Endodermal cell (in vitro differentiated cells): ENCODE results near the gene ADH7. TPM values are rescaled to one million over a fixed set of nuclear protein-coding genes. Genes with fewer than 3 reads are reported as not detected.

ENCODE experiments used
- DNase-seq: peaks from one replicate; pipeline ENCODE4 v3.0.0-alpha.2; 2017
- H3K27ac ChIP-seq: 2 replicates; pipeline ENCODE4 v1.5.1; 2013; ENCODE audit warnings: mild to moderate bottlenecking, low read depth, low read length, moderate library complexity
- H3K27me3 ChIP-seq: 2 replicates; pipeline ENCODE4 v1.6.1; 2013; ENCODE audit warnings: mild to moderate bottlenecking, low read length, moderate library complexity; ENCODE audit not compliant: insufficient read depth, control insufficient read depth, poor library complexity, severe bottlenecking
- H3K36me3 ChIP-seq: 2 replicates; pipeline ENCODE4 v1.7.0; 2013; ENCODE audit warnings: mild to moderate bottlenecking, low read length, moderate library complexity; ENCODE audit not compliant: control insufficient read depth, insufficient read depth
- H3K4me1 ChIP-seq: one replicate; pipeline ENCODE4 v1.7.0; 2013; ENCODE audit warnings: low read length; ENCODE audit not compliant: control insufficient read depth, insufficient read depth
- H3K4me3 ChIP-seq: 2 replicates; pipeline ENCODE4 v1.5.1; 2013; ENCODE audit warnings: mild to moderate bottlenecking, low read length, moderate library complexity
- H3K9ac ChIP-seq: 2 replicates; pipeline ENCODE4 v1.6.1; 2013; ENCODE audit warnings: mild to moderate bottlenecking, low read length, moderate library complexity; ENCODE audit not compliant: poor library complexity, severe bottlenecking; ENCODE audit errors: extremely low read depth
- H3K9me3 ChIP-seq: 2 replicates; pipeline ENCODE4 v1.6.1; 2013; ENCODE audit warnings: mild to moderate bottlenecking, low read length, moderate library complexity; ENCODE audit not compliant: control insufficient read depth
- H3K27ac Mint-ChIP-seq: 2 replicates; pipeline ENCODE4 v1.8.0; 2020; ENCODE audit warnings: mixed read lengths
- H3K27me3 Mint-ChIP-seq: 2 replicates; pipeline ENCODE4 v1.8.0; 2021; ENCODE audit warnings: mild to moderate bottlenecking, mixed read lengths; ENCODE audit not compliant: insufficient read depth
- H3K36me3 Mint-ChIP-seq: 2 replicates; pipeline ENCODE4 v1.8.0; 2020; ENCODE audit warnings: low read depth, mixed read lengths
- H3K4me1 Mint-ChIP-seq: 2 replicates; pipeline ENCODE4 v1.8.0; 2020; ENCODE audit warnings: mixed read lengths
- H3K4me3 Mint-ChIP-seq: 2 replicates; pipeline ENCODE4 v1.8.0; 2020; ENCODE audit warnings: mild to moderate bottlenecking, moderate library complexity, mixed read lengths
- H3K9me3 Mint-ChIP-seq: 2 replicates; pipeline ENCODE4 v1.8.0; 2020; ENCODE audit warnings: mild to moderate bottlenecking, mixed read lengths
- WGBS, 2 experiments: methylation state at CpG; one replicate each; pipeline versions ENCODE4 v1.1.5 to v1.1.7; 2013; ENCODE audit warnings: missing lambda C conversion rate in 2 of 2, mixed read lengths in 1 of 2; ENCODE audit not compliant: insufficient coverage in 1 of 2, insufficient read length in 1 of 2; 5-methylcytosine and 5-hydroxymethylcytosine counted together
- total RNA-seq, 2 donors: library from RNA; stranded (reverse); fragmentation: NEBNext Ultra II Directional in 1 of 2; extraction: Animal tissue kit (Norgen Biotek cat#: 25700) in 1 of 2; gene quantifications; 2 replicates in 1 of 2; 3 replicates in 1 of 2; pipeline ENCODE4 v1.2.1, GENCODE V29; 2021
- TF ChIP-seq, protein P1 (sequence below): fragments of 200-600 bp; sonication (generic); conservative IDR thresholded peaks from 2 replicates; pipeline ENCODE4 v1.5.0; 2021; ENCODE audit warnings: antibody characterized with exemption, mild to moderate bottlenecking

The ADH7 gene
- total RNA-seq, 2 donors from 2014 or later, result not detected

DNA sequence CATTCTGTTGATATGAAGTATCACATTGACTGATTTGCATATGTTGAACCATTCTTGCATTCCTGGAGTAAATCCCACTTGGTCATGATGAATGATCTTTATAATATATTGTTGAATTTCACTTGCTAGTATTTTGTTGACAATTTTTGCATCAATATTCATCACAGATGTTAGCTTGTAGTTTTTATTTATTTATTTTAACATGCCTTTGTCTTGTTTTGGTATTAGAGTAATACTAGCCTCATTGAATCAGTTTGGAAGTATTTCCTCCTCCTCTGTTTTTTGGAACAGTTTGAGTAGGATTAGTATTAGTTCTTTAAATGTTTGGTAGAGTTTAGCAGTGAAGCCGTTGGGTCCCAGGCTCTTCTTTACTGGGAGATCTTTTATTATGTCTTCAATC lies 68.7 kb downstream of the ADH7 start:
- DNase-seq, result no peak
- no peak overlapping the region for H3K27ac ChIP-seq
- Mint-ChIP-seq H3K4me1 (peaks cover 2% of the 10 kb centered on the region), H3K36me3 (no peaks in the 10 kb centered on the region), H3K9me3 (peaks cover 9% of the 10 kb centered on the region), H3K27me3 (no peaks in the 10 kb centered on the region), H3K4me3 (no peak overlapping the region), H3K27ac (no peak overlapping the region)
- H3K27me3 ChIP-seq, result no peaks in the 10 kb centered on the region
- H3K36me3 ChIP-seq, result no peaks in the 10 kb centered on the region
- H3K9me3 ChIP-seq, result peaks cover 17% of the 10 kb centered on the region
- H3K4me1 ChIP-seq, result no peaks in the 10 kb centered on the region
- 100% methylated on average over 1 of the region's 1 CpG; no CpG with 5 or more reads in 1 of the 2 experiments for WGBS, 2 experiments
- no peak overlapping the region for H3K9ac ChIP-seq
- TF ChIP-seq, protein P1, sequence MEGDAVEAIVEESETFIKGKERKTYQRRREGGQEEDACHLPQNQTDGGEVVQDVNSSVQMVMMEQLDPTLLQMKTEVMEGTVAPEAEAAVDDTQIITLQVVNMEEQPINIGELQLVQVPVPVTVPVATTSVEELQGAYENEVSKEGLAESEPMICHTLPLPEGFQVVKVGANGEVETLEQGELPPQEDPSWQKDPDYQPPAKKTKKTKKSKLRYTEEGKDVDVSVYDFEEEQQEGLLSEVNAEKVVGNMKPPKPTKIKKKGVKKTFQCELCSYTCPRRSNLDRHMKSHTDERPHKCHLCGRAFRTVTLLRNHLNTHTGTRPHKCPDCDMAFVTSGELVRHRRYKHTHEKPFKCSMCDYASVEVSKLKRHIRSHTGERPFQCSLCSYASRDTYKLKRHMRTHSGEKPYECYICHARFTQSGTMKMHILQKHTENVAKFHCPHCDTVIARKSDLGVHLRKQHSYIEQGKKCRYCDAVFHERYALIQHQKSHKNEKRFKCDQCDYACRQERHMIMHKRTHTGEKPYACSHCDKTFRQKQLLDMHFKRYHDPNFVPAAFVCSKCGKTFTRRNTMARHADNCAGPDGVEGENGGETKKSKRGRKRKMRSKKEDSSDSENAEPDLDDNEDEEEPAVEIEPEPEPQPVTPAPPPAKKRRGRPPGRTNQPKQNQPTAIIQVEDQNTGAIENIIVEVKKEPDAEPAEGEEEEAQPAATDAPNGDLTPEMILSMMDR, result no peak
- no peak overlapping the region for H3K4me3 ChIP-seq

DNA sequence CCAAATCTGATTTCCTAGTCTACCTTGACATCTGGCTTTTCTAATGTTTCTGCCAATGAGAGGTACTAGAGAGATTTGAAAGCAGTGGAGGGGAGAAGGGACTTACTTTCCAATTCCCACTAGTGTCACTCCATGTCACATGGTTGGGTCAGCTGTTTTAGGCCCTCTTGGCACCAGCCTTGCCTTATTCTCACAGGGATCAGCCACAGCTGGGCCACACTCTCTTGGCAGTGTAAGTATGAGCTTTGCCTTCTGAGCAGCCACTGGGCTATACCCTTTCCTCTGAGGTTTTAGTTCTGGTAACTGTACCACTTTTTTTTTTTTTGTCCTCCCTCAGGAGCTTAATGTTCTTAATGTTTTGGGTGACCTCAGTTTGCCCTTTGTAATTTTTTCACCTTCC lies 72.4 kb downstream of the ADH7 start:
- Mint-ChIP-seq H3K9me3 (peaks cover 32% of the 10 kb centered on the region), H3K4me3 (no peak overlapping the region)
- TF ChIP-seq, protein P1, result no peak

More for the DNA sequence above, 72.4 kb downstream of the ADH7 start:
- Histone ChIP-seq H3K4me3 (no peak overlapping the region), H3K36me3 (no peaks in the 10 kb centered on the region), H3K27ac (no peak overlapping the region), H3K9me3 (peaks cover 18% of the 10 kb centered on the region), H3K9ac (no peak overlapping the region), H3K4me1 (no peaks in the 10 kb centered on the region), H3K27me3 (no peaks in the 10 kb centered on the region)
- DNase-seq, result no peak
- no peaks in the 10 kb centered on the region for H3K4me1 Mint-ChIP-seq
- H3K27ac Mint-ChIP-seq, result no peak overlapping the region
- H3K27me3 Mint-ChIP-seq, result no peaks in the 10 kb centered on the region
- no peaks in the 10 kb centered on the region for H3K36me3 Mint-ChIP-seq

Other genes with a start within 250 kb of the ADH7 start
- gene ADH6, start 216.1 kb downstream of the ADH7 start, total RNA-seq, result not detected
- gene ADH1A, start 144.4 kb downstream of the ADH7 start, total RNA-seq, result not detected
- not detected for gene ADH1B, start 113.9 kb downstream of the ADH7 start, total RNA-seq
- gene ADH1C, start 82.6 kb downstream of the ADH7 start, total RNA-seq, result not detected
- not detected for gene C4orf17, start 75.7 kb upstream of the ADH7 start, total RNA-seq
- 1 to 10 TPM; 4.4 to 5.5 TPM for gene TRMT10A, start 128.7 kb upstream of the ADH7 start, total RNA-seq
- gene MTTP, start 139.5 kb upstream of the ADH7 start, total RNA-seq, result under 1 TPM; 0.11 to 0.42 TPM
- gene C4orf54, start 222.5 kb upstream of the ADH7 start, total RNA-seq, result not detected